ENCODE results near the gene ADCY4. TPM values are rescaled to one million over a fixed set of nuclear protein-coding genes. Genes with fewer than 3 reads are reported as not detected.
"Not testable (repeated sequence)": the region's sequence is repeated elsewhere in the genome, so short reads cannot be mapped to it uniquely, and the experiment has no call there.

Gene ADCY4
- polyA plus RNA-seq, 6 donors from 2014 or later: 0.29 to 0.53 (median 0.32) TPM; not detected in 3

DNA sequence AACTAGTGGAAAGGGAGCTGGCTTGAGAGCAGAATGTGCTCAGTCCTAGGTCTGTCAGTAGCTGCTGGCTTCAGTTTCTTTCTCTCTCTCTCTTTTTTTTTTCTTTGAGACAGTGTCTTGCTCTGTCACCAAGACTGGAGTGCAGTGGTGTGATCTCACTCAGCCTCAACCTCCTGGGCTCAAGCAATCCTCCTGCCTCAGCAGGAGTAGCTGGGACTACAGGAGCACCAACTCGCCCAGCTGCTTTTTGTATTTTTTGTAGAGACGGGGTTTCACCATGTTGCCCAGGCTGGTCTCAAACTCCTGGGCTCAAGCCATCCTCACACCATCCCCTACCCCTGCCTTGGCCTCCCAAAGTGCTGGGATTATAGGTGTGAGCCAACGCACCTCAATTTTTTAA lies 36.7 kb upstream of the ADCY4 start:
- H3K4me1 Mint-ChIP-seq: peaks cover 22 to 24% (median 23%) of the 10 kb centered on the region in 3 donors
- peak overlapping the region in 1 of 6 donors; percentile 92 for H3K27ac Mint-ChIP-seq
- H3K4me3 Mint-ChIP-seq: peak overlapping the region in 1 of 8 donors; percentile 43
- H3K9me3 Mint-ChIP-seq; DNase-seq; ATAC-seq (ENCODE audit: low read depth in 2 of 2); H3K36me3 Mint-ChIP-seq: not testable (repeated sequence)
- H3K27me3 Mint-ChIP-seq: peaks cover 0 to 16% (median 0%) of the 10 kb centered on the region in 3 donors

DNA sequence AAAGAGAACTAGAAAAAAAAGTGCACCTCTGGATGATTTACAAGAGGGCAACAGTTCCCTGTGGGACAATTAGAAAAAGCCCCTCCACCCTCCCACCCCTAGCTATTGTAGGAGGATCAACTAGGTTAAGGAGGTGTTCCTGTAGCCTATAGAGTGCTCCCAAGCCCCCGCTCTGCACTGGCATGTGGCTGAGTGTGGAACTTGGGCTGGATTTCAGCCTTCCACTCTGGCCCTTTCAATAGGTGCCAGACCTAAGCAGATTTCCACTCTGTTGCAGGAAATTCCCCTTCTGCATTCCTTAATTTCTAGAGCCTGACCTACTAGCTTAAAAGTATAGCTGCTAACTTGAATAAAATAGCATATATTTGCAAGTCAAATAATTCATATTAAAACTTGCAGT lies 35.9 kb upstream of the ADCY4 start:
- ATAC-seq (ENCODE audit: low read depth in 2 of 2): no peak
- peaks cover 0 to 16% (median under 1%) of the 10 kb centered on the region in 3 donors for H3K27me3 Mint-ChIP-seq
- H3K4me3 Mint-ChIP-seq: peak overlapping the region in 2 of 8 donors; percentile 19 to 43
- H3K9me3 Mint-ChIP-seq: no peaks in the 10 kb centered on the region
- no peaks in the 10 kb centered on the region for H3K36me3 Mint-ChIP-seq
- H3K4me1 Mint-ChIP-seq: peaks cover 27 to 32% (median 30%) of the 10 kb centered on the region in 3 donors
- no peak for DNase-seq
- H3K27ac Mint-ChIP-seq: peak overlapping the region in 1 of 6 donors; percentile 50

DNA sequence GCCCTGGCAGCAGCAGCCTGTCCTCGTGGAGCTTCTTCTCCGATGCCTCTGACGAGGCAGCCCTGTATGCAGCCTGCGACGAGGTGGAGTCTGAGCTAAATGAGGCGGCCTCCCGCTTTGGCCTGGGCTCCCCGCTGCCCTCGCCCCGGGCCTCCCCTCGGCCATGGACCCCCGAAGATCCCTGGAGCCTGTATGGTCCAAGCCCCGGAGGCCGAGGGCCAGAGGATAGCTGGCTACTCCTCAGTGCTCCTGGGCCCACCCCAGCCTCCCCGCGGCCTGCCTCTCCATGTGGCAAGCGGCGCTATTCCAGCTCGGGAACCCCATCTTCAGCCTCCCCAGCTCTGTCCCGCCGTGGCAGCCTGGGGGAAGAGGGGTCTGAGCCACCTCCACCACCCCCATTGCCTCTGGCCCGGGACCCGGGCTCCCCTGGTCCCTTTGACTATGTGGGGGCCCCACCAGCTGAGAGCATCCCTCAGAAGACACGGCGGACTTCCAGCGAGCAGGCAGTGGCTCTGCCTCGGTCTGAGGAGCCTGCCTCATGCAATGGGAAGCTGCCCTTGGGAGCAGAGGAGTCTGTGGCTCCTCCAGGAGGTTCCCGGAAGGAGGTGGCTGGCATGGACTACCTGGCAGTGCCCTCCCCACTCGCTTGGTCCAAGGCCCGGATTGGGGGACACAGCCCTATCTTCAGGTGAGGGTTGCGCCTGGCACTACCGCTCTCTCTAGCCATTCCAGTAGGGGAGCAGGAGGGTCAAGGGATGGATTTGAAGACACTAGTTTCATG lies 35.2 kb upstream of the ADCY4 start:
- no peak overlapping the region for H3K27ac Mint-ChIP-seq
- H3K27me3 Mint-ChIP-seq: peaks cover 0 to 16% (median 4%) of the 10 kb centered on the region in 3 donors
- H3K4me3 Mint-ChIP-seq: peak overlapping the region in 4 of 8 donors; percentile 19 to 80 (median 50)
- ATAC-seq (ENCODE audit: low read depth in 2 of 2) (no peak), DNase-seq (no peak)
- H3K9me3 Mint-ChIP-seq: no peaks in the 10 kb centered on the region
- no peaks in the 10 kb centered on the region for H3K36me3 Mint-ChIP-seq
- peaks cover 33 to 37% (median 35%) of the 10 kb centered on the region in 3 donors for H3K4me1 Mint-ChIP-seq

DNA sequence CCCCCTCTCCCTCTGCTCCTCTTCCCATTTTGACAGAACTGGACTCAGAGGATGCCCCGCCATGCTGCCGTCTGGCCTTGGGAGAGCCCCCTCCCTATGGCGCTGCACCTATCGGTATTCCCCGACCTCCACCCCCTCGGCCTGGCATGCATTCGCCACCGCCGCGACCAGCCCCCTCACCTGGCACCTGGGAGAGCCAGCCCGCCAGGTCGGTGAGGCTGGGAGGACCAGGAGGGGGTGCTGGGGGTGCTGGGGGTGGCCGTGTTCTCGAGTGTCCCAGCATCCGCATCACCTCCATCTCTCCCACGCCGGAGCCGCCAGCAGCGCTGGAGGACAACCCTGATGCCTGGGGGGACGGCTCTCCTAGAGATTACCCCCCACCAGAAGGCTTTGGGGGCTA lies 34.6 kb upstream of the ADCY4 start:
- Mint-ChIP-seq H3K27me3 (peaks cover 0 to 16% (median 4%) of the 10 kb centered on the region in 3 donors), H3K27ac (peak overlapping the region in 4 of 6 donors; percentile 28 to 87 (median 62)), H3K36me3 (no peaks in the 10 kb centered on the region), H3K4me1 (peaks cover 34 to 38% (median 35%) of the 10 kb centered on the region in 3 donors), H3K9me3 (no peaks in the 10 kb centered on the region), H3K4me3 (peak overlapping the region in 5 of 8 donors; percentile 59 to 80 (median 70))
- no peak for DNase-seq
- no peak for ATAC-seq (ENCODE audit: low read depth in 2 of 2)

DNA sequence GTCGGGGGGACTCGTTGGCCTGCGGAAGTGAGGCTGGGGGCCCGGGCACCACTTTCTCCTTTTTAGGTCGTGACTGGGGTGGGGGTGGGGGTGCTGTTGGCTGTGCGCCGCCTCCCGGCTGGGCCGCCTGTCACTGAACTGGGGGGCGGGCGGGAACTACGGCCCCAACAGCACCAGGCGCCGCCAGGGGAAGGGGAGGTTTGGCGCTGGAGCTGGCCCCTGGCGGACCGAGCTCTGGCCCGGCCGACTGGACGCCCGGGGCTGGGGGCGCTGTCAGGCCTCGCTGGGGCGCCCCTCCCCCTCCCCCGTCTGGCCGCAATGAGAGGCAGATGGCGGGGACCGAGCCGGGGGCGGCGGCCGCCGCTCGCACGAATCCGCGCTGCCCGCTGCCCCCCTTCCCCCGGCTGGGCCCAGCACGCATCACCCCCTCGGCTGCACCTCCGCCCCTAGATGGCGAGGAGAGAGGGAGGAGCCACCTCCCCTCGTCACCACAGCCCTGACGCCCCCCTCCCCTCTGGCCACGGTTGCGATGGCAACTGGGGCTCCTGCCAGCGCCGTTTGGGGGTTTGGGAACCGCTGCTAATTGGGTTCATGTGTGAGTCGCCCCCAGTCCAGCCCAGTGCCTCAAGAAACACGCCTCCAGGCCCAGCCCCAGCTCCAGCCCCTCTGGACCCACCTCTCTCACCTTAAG lies 33.8 kb upstream of the ADCY4 start:
- Mint-ChIP-seq H3K27me3 (peaks cover 0 to 16% (median 4%) of the 10 kb centered on the region in 3 donors), H3K27ac (peak overlapping the region; percentile 47 to 87 (median 80)), H3K36me3 (no peaks in the 10 kb centered on the region), H3K9me3 (no peaks in the 10 kb centered on the region), H3K4me3 (peak overlapping the region; percentile 76 to 97 (median 84)), H3K4me1 (peaks cover 34 to 38% (median 35%) of the 10 kb centered on the region in 3 donors)
- peak; percentile 25 to 30 for ATAC-seq (ENCODE audit: low read depth in 2 of 2)
- peak; percentile 70 for DNase-seq

DNA sequence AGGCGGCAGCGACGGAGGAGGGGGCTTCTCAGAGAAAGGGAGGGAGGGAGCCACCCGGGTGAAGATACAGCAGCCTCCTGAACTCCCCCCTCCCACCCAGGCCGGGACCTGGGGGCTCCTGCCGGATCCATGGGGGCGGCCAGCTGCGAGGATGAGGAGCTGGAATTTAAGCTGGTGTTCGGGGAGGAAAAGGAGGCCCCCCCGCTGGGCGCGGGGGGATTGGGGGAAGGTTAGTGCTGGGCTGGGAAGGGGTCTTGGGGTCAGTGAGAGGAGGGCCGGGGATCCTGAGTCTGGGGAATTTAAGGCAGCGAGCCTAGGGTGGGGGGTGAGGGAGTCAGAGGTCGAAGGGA lies 33.3 kb upstream of the ADCY4 start:
- Mint-ChIP-seq H3K27me3 (peaks cover 0 to 17% (median 4%) of the 10 kb centered on the region in 3 donors), H3K4me1 (peaks cover 34 to 38% (median 35%) of the 10 kb centered on the region in 3 donors), H3K27ac (peak overlapping the region in 5 of 6 donors; percentile 38 to 87 (median 76)), H3K36me3 (no peaks in the 10 kb centered on the region), H3K9me3 (no peaks in the 10 kb centered on the region), H3K4me3 (peak overlapping the region; percentile 76 to 97 (median 82))
- DNase-seq (no peak), ATAC-seq (ENCODE audit: low read depth in 2 of 2) (no peak)

DNA sequence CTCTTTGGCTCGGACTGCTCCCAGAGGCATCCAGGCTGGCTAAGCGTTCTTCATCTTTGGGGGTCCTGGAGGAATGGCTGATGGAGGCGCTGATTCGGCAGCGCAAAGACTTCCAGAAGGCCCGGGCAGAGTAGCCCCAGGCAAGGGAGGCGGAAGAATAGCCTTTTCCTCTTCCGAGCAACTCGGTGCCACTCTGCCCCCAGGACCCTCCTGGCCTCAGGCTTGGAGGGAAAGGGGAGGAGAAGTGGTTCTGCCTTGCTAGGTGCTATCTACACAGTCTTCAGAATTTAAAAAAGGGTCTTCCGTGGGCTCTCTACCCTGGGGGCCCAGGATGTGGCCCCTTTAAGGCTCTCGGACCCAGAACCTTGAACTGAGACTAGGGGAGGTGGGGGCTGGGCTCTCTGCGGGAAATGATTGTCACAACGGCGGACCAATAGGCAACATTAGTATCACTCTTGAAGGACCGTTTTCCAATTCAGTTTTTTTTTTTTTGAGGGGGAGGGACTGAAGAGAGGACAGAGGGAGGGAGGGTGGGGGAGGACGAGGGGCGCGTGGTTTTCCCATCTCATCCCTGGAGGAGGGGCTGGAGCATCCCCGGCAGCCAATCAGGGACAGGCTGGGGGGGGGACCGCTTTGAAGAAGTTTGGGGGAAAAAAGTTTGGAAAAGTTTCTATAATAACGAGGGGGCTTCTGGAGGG lies 32.8 kb upstream of the ADCY4 start, which contains the start of gene NFATC4:
Gene NFATC4, plus strand, starts transcription at position 671 of the 698 bp plus-strand sequence. CDS start 157 bp downstream, outside the sequence.
- Mint-ChIP-seq H3K4me3 (peak within 1 kb of the TSS; percentile 77 to 97 (median 88)), H3K9me3 (no peaks in the 10 kb centered on the region), H3K4me1 (peaks cover 34 to 38% (median 35%) of the 10 kb centered on the region in 3 donors), H3K27ac (peak within 1 kb of the TSS; percentile 87 to 97 (median 92)), H3K36me3 (no peaks in the 10 kb centered on the region), H3K27me3 (peaks cover 0 to 23% (median 4%) of the 10 kb centered on the region in 3 donors)
- ATAC-seq (ENCODE audit: low read depth in 2 of 2) (no peak), DNase-seq (peak; percentile 29)

DNA sequence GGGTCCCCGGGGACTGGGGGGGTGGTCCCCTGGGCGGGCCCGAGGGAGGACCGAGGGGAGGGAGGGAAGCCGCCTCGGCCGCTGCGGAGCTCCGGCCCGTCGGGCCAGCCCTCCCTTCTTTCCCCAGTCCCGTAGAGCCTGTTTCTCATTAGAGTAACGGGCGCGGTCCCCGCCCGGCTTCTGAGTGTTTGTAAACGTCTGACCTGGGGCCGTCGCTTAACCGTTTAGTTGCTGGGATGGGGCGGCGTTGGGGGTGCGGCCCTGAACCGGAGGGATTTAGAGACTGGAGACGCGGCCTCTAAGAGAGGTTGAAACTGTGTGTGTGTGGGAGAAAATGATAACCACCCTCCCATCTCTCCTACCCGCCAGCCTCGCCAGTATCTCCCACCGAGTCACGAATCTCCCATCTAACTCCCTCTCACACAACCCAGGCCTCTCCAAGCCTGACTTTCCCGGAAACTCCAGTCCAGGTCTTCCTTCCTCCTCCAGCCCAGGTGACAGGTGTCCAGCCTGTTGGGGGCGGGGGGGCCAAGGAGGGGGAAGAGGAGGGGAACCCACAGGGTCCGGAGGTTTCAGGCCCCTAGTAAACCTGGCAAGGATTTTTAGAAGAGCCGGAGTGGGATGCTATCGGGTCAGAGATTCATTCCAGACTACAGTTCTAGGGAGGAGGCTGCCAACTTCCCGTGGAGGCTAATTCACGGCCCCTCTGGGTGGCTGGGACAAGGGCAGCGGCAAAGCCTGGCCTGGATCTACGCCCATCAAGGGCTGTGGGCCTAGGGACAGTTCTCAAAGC lies 32.0 kb upstream of the ADCY4 start:
- ATAC-seq (ENCODE audit: low read depth in 2 of 2) (peak; percentile 76 to 78), DNase-seq (peak; percentile 96)
- peaks cover 34 to 38% (median 35%) of the 10 kb centered on the region in 3 donors for H3K4me1 Mint-ChIP-seq
- peak overlapping the region; percentile 77 to 97 (median 88) for H3K4me3 Mint-ChIP-seq
- H3K27me3 Mint-ChIP-seq: peaks cover 0 to 26% (median 4%) of the 10 kb centered on the region in 3 donors
- peak overlapping the region; percentile 87 to 97 (median 92) for H3K27ac Mint-ChIP-seq
- no peaks in the 10 kb centered on the region for H3K36me3 Mint-ChIP-seq
- H3K9me3 Mint-ChIP-seq: no peaks in the 10 kb centered on the region

DNA sequence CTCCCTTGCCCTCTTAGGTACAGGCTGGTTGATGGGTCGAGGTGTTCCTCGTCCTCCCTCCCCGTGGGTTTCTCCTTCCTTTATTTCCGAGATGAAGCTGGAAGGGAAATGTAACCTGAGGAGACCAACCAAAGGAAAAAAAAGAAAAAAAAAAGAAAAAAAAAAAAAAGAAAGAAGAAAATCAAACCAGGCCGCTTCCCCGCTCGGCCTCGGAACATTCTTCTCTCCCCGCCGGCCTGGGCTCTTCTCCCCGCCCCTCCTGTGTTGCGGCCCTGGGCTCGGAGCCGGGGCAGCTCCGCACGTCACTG lies 31.5 kb upstream of the ADCY4 start:
- H3K36me3 Mint-ChIP-seq: no peaks in the 10 kb centered on the region
- peak overlapping the region in 4 of 6 donors; percentile 87 to 97 (median 91) for H3K27ac Mint-ChIP-seq
- no peak for DNase-seq
- peaks cover 0 to 31% (median 8%) of the 10 kb centered on the region in 3 donors for H3K27me3 Mint-ChIP-seq
- H3K9me3 Mint-ChIP-seq: no peaks in the 10 kb centered on the region
- ATAC-seq (ENCODE audit: low read depth in 2 of 2): no peak
- peaks cover 34 to 38% (median 35%) of the 10 kb centered on the region in 3 donors for H3K4me1 Mint-ChIP-seq
- H3K4me3 Mint-ChIP-seq: peak overlapping the region; percentile 36 to 97 (median 86)

DNA sequence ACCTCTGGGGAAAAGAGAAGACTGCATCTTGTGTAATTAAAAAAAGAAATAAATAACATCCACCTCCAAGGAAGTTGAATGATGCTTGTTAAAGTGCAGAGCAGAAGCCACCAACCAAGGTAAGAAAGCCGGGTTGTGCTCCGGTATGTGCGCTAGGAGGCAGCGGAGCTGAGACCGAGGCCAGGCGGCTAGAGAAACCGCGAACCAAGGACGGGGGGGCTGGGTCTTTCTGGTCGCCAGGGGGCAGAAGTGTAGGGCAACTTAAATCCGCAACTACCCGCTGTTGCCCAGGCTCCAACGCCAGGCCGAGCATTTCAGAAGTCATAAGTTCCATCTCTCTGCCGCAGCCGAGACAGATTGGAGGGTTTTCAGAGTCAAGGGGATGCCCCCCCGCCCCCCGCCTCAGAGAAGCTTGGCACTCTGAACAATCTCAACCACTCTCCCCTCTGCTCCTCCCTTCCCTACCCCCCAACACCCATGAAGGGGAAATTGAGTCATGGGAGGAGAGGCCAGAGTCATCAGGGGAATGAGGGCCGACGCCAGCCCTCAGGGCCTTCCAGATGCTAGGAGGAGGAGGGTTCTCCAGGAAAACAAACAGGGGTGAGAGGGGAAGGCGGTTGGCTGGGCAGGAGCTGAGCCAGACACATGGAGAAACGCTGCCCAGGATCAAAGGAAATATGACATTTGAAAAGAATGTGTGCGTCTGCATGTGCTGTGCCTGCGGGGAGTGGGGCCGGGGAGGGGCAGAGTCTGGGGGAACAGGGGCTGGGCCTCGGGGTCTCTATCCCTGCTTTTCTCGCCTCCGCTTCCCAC lies 30.9 kb upstream of the ADCY4 start:
- peak; percentile 88 for DNase-seq
- Mint-ChIP-seq H3K9me3 (no peaks in the 10 kb centered on the region), H3K27ac (peak overlapping the region; percentile 87 to 97 (median 91)), H3K36me3 (no peaks in the 10 kb centered on the region), H3K27me3 (peaks cover 0 to 37% (median 10%) of the 10 kb centered on the region in 3 donors), H3K4me3 (peak overlapping the region; percentile 80 to 97 (median 86)), H3K4me1 (peaks cover 34 to 38% (median 35%) of the 10 kb centered on the region in 3 donors)
- peak; percentile 61 to 67 for ATAC-seq (ENCODE audit: low read depth in 2 of 2)

DNA sequence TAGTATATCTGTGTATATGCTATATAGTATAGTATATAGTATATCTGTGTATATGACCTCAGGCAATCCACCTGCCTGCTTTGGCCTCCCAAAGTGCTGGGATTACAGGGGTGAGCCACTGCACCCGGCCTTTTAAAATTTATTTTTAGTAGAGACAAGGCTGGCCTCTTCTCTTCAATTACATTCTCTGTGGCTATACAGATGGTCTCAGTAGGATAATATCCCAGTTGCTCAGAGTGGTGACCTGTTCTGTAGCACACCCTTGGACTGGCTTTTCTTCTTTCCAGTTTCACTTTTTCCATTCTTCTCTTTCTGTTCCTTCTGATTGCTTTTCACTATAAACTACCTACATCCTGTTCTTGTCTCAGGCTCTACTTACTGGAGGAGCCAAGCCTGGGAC lies 30.0 kb upstream of the ADCY4 start:
- Mint-ChIP-seq H3K36me3 (no peaks in the 10 kb centered on the region), H3K4me1 (peaks cover 34 to 38% (median 35%) of the 10 kb centered on the region in 3 donors), H3K9me3 (no peaks in the 10 kb centered on the region), H3K4me3 (no peak overlapping the region), H3K27me3 (peaks cover 0 to 41% (median 10%) of the 10 kb centered on the region in 3 donors), H3K27ac (no peak overlapping the region)
- DNase-seq (no peak), ATAC-seq (ENCODE audit: low read depth in 2 of 2) (no peak)

DNA sequence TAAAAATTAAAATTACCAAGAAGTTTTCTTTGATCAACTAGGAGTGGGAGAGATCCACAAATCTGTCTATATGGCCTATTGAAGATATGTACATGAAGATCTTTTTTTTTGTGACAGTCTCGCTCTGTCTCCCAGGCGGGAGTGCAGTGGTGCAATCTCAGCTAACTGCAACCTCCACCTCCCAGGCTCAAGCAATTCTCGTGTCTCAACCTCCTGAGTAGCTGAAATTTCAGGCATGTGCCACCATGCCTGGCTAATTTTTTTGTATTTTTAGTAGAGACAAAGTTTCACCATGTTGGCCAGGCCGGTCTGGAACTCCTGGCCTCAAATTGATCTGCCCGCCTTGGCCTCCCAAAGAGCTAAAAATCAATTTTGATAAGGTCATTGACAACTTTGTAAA lies 28.5 kb upstream of the ADCY4 start:
- H3K4me1 Mint-ChIP-seq: peaks cover 29 to 33% (median 29%) of the 10 kb centered on the region in 3 donors
- H3K4me3 Mint-ChIP-seq: no peak overlapping the region
- peaks cover 0 to 41% (median 10%) of the 10 kb centered on the region in 3 donors for H3K27me3 Mint-ChIP-seq

More for the DNA sequence above, 28.5 kb upstream of the ADCY4 start:
- no peaks in the 10 kb centered on the region for H3K9me3 Mint-ChIP-seq
- no peak overlapping the region for H3K27ac Mint-ChIP-seq
- DNase-seq: no peak
- ATAC-seq (ENCODE audit: low read depth in 2 of 2): no peak
- no peaks in the 10 kb centered on the region for H3K36me3 Mint-ChIP-seq
